Natural killer cell (primary cell): ENCODE results near the gene SCG5. TPM values are rescaled to one million over a fixed set of nuclear protein-coding genes. Genes with fewer than 3 reads are reported as not detected.
"Not testable (repeated sequence)": the region's sequence is repeated elsewhere in the genome, so short reads cannot be mapped to it uniquely, and the experiment has no call there.

ENCODE experiments used
- ATAC-seq, 3 donors: fragments of 150-1000 bp in 2 of 3; fragments of 200-7000 bp in 1 of 3; cut with Tn5 transposase; 1 replicate in 1 of 3; 2 replicates in 2 of 3; pipeline ENCODE4 v1.10.0; 2021; ENCODE audit warnings: mild to moderate bottlenecking in 2 of 3, moderate library complexity in 2 of 3
- DNase-seq, 2 donors: peaks; one replicate each; pipeline versions ENCODE4 v3.0.0 to v3.0.0-alpha.2; 2013 to 2021; ENCODE audit warnings: mixed read lengths in 1 of 2
- H3K27ac ChIP-seq: one replicate; pipeline ENCODE4 v1.5.1; 2013; ENCODE audit warnings: mild to moderate bottlenecking, low read length
- H3K27me3 ChIP-seq: one replicate; pipeline ENCODE4 v1.6.1; 2013; ENCODE audit warnings: low read length; ENCODE audit not compliant: control insufficient read depth, insufficient read depth
- H3K36me3 ChIP-seq: one replicate; pipeline ENCODE4 v1.6.1; 2013; ENCODE audit warnings: low read length; ENCODE audit not compliant: control insufficient read depth, insufficient read depth
- H3K4me1 ChIP-seq: one replicate; pipeline ENCODE4 v1.6.1; 2013; ENCODE audit warnings: low read length; ENCODE audit not compliant: control insufficient read depth, insufficient read depth
- H3K4me3 ChIP-seq: one replicate; pipeline ENCODE4 v1.5.1; 2013; ENCODE audit warnings: low read length
- H3K9me3 ChIP-seq: one replicate; pipeline ENCODE4 v1.6.1; 2013; ENCODE audit warnings: low read length; ENCODE audit not compliant: control insufficient read depth, insufficient read depth
- H3K27ac Mint-ChIP-seq, 2 donors: one replicate each; pipeline ENCODE4 v1.8.0; 2022; ENCODE audit warnings: mild to moderate bottlenecking in 2 of 2, mixed read lengths in 2 of 2, moderate library complexity in 1 of 2
- H3K27me3 Mint-ChIP-seq, 2 donors: one replicate each; pipeline ENCODE4 v1.8.0; 2022; ENCODE audit warnings: low read depth in 2 of 2, mixed read lengths in 2 of 2
- H3K36me3 Mint-ChIP-seq: one replicate; pipeline ENCODE4 v1.8.0; 2022; ENCODE audit warnings: mixed read lengths
- H3K4me1 Mint-ChIP-seq, 2 donors: one replicate each; pipeline ENCODE4 v1.8.0; 2022; ENCODE audit warnings: mixed read lengths in 2 of 2
- H3K4me3 Mint-ChIP-seq: one replicate; pipeline ENCODE4 v1.8.0; 2022; ENCODE audit warnings: mild to moderate bottlenecking, moderate library complexity, mixed read lengths
- H3K9me3 Mint-ChIP-seq, 2 donors: one replicate each; pipeline ENCODE4 v1.8.0; 2022; ENCODE audit warnings: mixed read lengths in 2 of 2
- CTCF ChIP-seq: fragments of 200-600 bp; IDR thresholded peaks from one replicate; pipeline ENCODE4 v1.8.0; 2022; ENCODE audit warnings: antibody characterized with exemption
- WGBS: methylation state at CpG from one replicate; pipeline ENCODE4 v1.1.7; 2013; ENCODE audit warnings: missing lambda C conversion rate; ENCODE audit not compliant: insufficient coverage; 5-methylcytosine and 5-hydroxymethylcytosine counted together
- intact Hi-C: fragments of 100-400 bp; cut with micrococcal nuclease; formaldehyde crosslinking; loops from one replicate; pipeline ENCODE4 v1.14.2; 2022
- total RNA-seq, 4 donors: library from RNA; stranded (reverse); fragments of 120-200 nt in 1 of 4; gene quantifications; one replicate each; pipeline versions ENCODE4 v1.2.3 to v1.2.4, GENCODE V29; 2013 to 2022

Gene SCG5
- not detected for total RNA-seq
- 0.32 TPM for total RNA-seq (2013)

- intact Hi-C loops, result no loop called here
- Mint-ChIP-seq H3K9me3 (no peaks in the 10 kb centered on the region), H3K27ac (no peak within 1 kb of the TSS), H3K4me3 (peak within 1 kb of the TSS; percentile 25), H3K27me3 (peaks cover 0 to 7% of the 10 kb centered on the region in 2 donors), H3K36me3 (peaks cover 5% of the 10 kb centered on the region), H3K4me1 (peaks cover 9 to 10% of the 10 kb centered on the region in 2 donors)
- H3K27me3 ChIP-seq, result no peaks in the 10 kb centered on the region
- ATAC-seq, result no peak
- no peak for TF ChIP-seq CTCF
- H3K9me3 ChIP-seq, result no peaks in the 10 kb centered on the region
- H3K36me3 ChIP-seq, result no peaks in the 10 kb centered on the region
- peaks cover 3% of the 10 kb centered on the region for H3K4me1 ChIP-seq
- H3K4me3 ChIP-seq, result no peak within 1 kb of the TSS
- no peak for DNase-seq
- WGBS, result 48% methylated on average over 22 of the region's 22 CpGs
- H3K27ac ChIP-seq, result no peak within 1 kb of the TSS
Observed at GRCh38 chr15:32641517-32642059, at the start of gene SCG5. Gene SCG5 (plus strand): TSS chr15:32641710. CDS start chr15:32643593, 1,883 bp downstream.

GRCh38 chr15:32593151-32593550 is 48.4 kb upstream of the SCG5 start, which contains the start of gene GOLGA8N:
Gene GOLGA8N (plus strand): TSS chr15:32593456.
- H3K4me3 ChIP-seq, H3K27me3 Mint-ChIP-seq, H3K27ac Mint-ChIP-seq, H3K4me3 Mint-ChIP-seq, H3K4me1 ChIP-seq, intact Hi-C loops, H3K36me3 ChIP-seq, DNase-seq, H3K27me3 ChIP-seq, H3K9me3 Mint-ChIP-seq, H3K9me3 ChIP-seq, H3K4me1 Mint-ChIP-seq, H3K27ac ChIP-seq, ATAC-seq, H3K36me3 Mint-ChIP-seq: not testable (repeated sequence)
- whole genome bisulfite sequencing, result no CpG with 5 or more reads among the region's 8 CpGs

- intact Hi-C loops, H3K27me3 Mint-ChIP-seq, H3K27me3 ChIP-seq, H3K4me1 Mint-ChIP-seq, H3K27ac Mint-ChIP-seq, DNase-seq, H3K27ac ChIP-seq, H3K4me3 Mint-ChIP-seq, H3K9me3 Mint-ChIP-seq, H3K9me3 ChIP-seq, H3K36me3 ChIP-seq, H3K4me1 ChIP-seq, ATAC-seq, H3K4me3 ChIP-seq, H3K36me3 Mint-ChIP-seq: not testable (repeated sequence)
- WGBS, result 100% methylated on average over 2 of the region's 2 CpGs
Observed at GRCh38 chr15:32609518-32609917, 32.0 kb upstream of the SCG5 start.

- 0% methylated on average over 1 of the region's 3 CpGs for WGBS
- peaks cover 11 to 20% of the 10 kb centered on the region in 2 donors for H3K4me1 Mint-ChIP-seq
- H3K27ac ChIP-seq, H3K4me3 ChIP-seq, H3K9me3 Mint-ChIP-seq, H3K36me3 ChIP-seq, H3K27me3 Mint-ChIP-seq, H3K9me3 ChIP-seq, ATAC-seq, intact Hi-C loops, H3K4me3 Mint-ChIP-seq, H3K27ac Mint-ChIP-seq, H3K4me1 ChIP-seq, H3K36me3 Mint-ChIP-seq, H3K27me3 ChIP-seq: not testable (repeated sequence)
- peak in 1 of 2 donors; percentile 49 for DNase-seq
- peak; percentile 35 for TF ChIP-seq CTCF
Observed at GRCh38 chr15:32610719-32611118, 30.8 kb upstream of the SCG5 start.

- DNase-seq, H3K9me3 ChIP-seq, intact Hi-C loops, H3K27me3 Mint-ChIP-seq, H3K36me3 ChIP-seq, H3K27me3 ChIP-seq, H3K9me3 Mint-ChIP-seq, H3K4me1 ChIP-seq, H3K36me3 Mint-ChIP-seq: not testable (repeated sequence)
- Histone ChIP-seq H3K4me3 (peak overlapping the region; percentile 51), H3K27ac (peak overlapping the region; percentile 65)
- 0% methylated on average over 5 of the region's 16 CpGs for WGBS
- peaks cover 19 to 28% of the 10 kb centered on the region in 2 donors for H3K4me1 Mint-ChIP-seq
- peak in 2 of 3 donors; percentile 3 to 16 for ATAC-seq
- peak overlapping the region; percentile 99 for H3K4me3 Mint-ChIP-seq
- peak overlapping the region; percentile 85 to 96 for H3K27ac Mint-ChIP-seq
Observed at GRCh38 chr15:32614712-32615050, 26.8 kb upstream of the SCG5 start.

- H3K4me3 Mint-ChIP-seq, result peak within 1 kb of the TSS; percentile 99
- peak within 1 kb of the TSS; percentile 85 to 96 for H3K27ac Mint-ChIP-seq
- ATAC-seq (peak; percentile 90 to 97 (median 91)), DNase-seq (peak; percentile 74 to 90)
- H3K27me3 ChIP-seq, H3K9me3 Mint-ChIP-seq, H3K9me3 ChIP-seq, H3K4me1 ChIP-seq, H3K27me3 Mint-ChIP-seq, H3K36me3 ChIP-seq, intact Hi-C loops, H3K36me3 Mint-ChIP-seq: not testable (repeated sequence)
- WGBS, result under 1% methylated on average over 17 of the region's 43 CpGs
- H3K27ac ChIP-seq, result peak within 1 kb of the TSS; percentile 65
- peaks cover 19 to 28% of the 10 kb centered on the region in 2 donors for H3K4me1 Mint-ChIP-seq
- H3K4me3 ChIP-seq, result peak within 1 kb of the TSS; percentile 51
Observed at GRCh38 chr15:32615051-32615870, 26.2 kb upstream of the SCG5 start, which contains the start of gene ARHGAP11A. Gene ARHGAP11A (plus strand): TSS chr15:32615504. CDS start chr15:32616212, 708 bp downstream.
